GM23338 (cell line): Measurements from ENCODE around the gene CCDC24. TPM values are rescaled to one million over a fixed set of nuclear protein-coding genes. Genes with fewer than 3 reads are reported as not detected.
A peak's percentile ranks its signal among the peaks of the same experiment; 100 is the strongest.

Experiments
- ATAC-seq: fragments of 200-7000 bp; cut with Tn5 transposase; 3 replicates; pipeline ENCODE4 v1.9.1; 2020
- DNase-seq: peaks from one replicate; pipeline ENCODE4 v3.0.0-alpha.2; 2015; ENCODE audit warnings: low spot score
- H2AFZ ChIP-seq: fragments of 200-600 bp; sonication (generic); 2 replicates; pipeline ENCODE4 v1.8.0; 2016; ENCODE audit warnings: antibody characterized with exemption, mild to moderate bottlenecking, moderate library complexity
- H3F3A ChIP-seq: fragments of 200-600 bp; sonication (generic); replicated peaks from 2 replicates; pipeline ENCODE4 v1.8.0; 2017; ENCODE audit warnings: antibody characterized with exemption, mixed run types, low read depth
- H3K27ac ChIP-seq: fragments of 200-600 bp; sonication (generic); 2 replicates; pipeline ENCODE4 v1.6.1; 2016; ENCODE audit warnings: low read depth
- H3K27me3 ChIP-seq: fragments of 200-600 bp; sonication (generic); 2 replicates; pipeline ENCODE4 v1.8.0; 2016; ENCODE audit warnings: mild to moderate bottlenecking, mixed run types, moderate library complexity; ENCODE audit not compliant: insufficient read depth
- H3K36me3 ChIP-seq: fragments of 200-600 bp; sonication (generic); 2 replicates; pipeline ENCODE4 v1.8.0; 2016; ENCODE audit warnings: mild to moderate bottlenecking; ENCODE audit not compliant: insufficient read depth
- H3K4me1 ChIP-seq: fragments of 200-600 bp; sonication (generic); 2 replicates; pipeline ENCODE4 v1.8.0; 2016; ENCODE audit warnings: mild to moderate bottlenecking, moderate library complexity; ENCODE audit not compliant: insufficient read depth
- H3K4me2 ChIP-seq: fragments of 200-600 bp; sonication (generic); 2 replicates; pipeline ENCODE4 v1.7.1; 2017; ENCODE audit warnings: mixed run types
- H3K4me3 ChIP-seq: fragments of 200-600 bp; sonication (generic); 2 replicates; pipeline ENCODE4 v1.6.1; 2016; ENCODE audit warnings: mixed run types
- H3K79me2 ChIP-seq: fragments of 200-600 bp; sonication (generic); replicated peaks from 2 replicates; pipeline ENCODE4 v1.8.0; 2017; ENCODE audit warnings: mild to moderate bottlenecking; ENCODE audit not compliant: insufficient read depth
- H3K9me2 ChIP-seq: fragments of 200-600 bp; sonication (generic); 2 replicates; pipeline ENCODE4 v1.8.0; 2017; ENCODE audit not compliant: insufficient read depth
- H4K20me1 ChIP-seq: fragments of 200-600 bp; sonication (generic); replicated peaks from 2 replicates; pipeline ENCODE4 v1.8.0; 2017; ENCODE audit warnings: mild to moderate bottlenecking; ENCODE audit not compliant: insufficient read depth
- H3K27ac Mint-ChIP-seq: 2 replicates; pipeline ENCODE4 v1.8.0; 2020; ENCODE audit warnings: inconsistent platforms, mild to moderate bottlenecking, moderate library complexity, mixed read lengths
- H3K27me3 Mint-ChIP-seq: 3 replicates; pipeline ENCODE4 v1.8.0; 2022; ENCODE audit warnings: low read depth, mild to moderate bottlenecking, moderate library complexity, mixed read lengths, inconsistent platforms; ENCODE audit not compliant: insufficient read depth, poor library complexity
- H3K36me3 Mint-ChIP-seq: 3 replicates; pipeline ENCODE4 v1.8.0; 2021; ENCODE audit warnings: low read depth, mild to moderate bottlenecking, inconsistent platforms, moderate library complexity, mixed read lengths
- H3K4me1 Mint-ChIP-seq: 3 replicates; pipeline ENCODE4 v1.8.0; 2020; ENCODE audit warnings: mild to moderate bottlenecking, inconsistent platforms, mixed read lengths
- H3K4me3 Mint-ChIP-seq: 3 replicates; pipeline ENCODE4 v1.8.0; 2021; ENCODE audit warnings: moderate library complexity, mild to moderate bottlenecking, inconsistent platforms, mixed read lengths
- H3K9me3 Mint-ChIP-seq: 3 replicates; pipeline ENCODE4 v1.8.0; 2020; ENCODE audit warnings: moderate library complexity, mild to moderate bottlenecking, inconsistent platforms, mixed read lengths
- CREB1 ChIP-seq: fragments of 250-450 bp; sonication (Bioruptor Pico); IDR thresholded peaks from 2 replicates; pipeline ENCODE4 v1.5.0; 2020; ENCODE audit warnings: low read depth, mild to moderate bottlenecking, moderate library complexity
- CTCF ChIP-seq, 2 experiments: fragments of 200-600 bp in 1 of 2; sonication (generic) in 1 of 2; conservative IDR thresholded peaks; 2 replicates each; pipeline versions ENCODE4 v1.5.1 to v1.6.1; 2016 to 2017; ENCODE audit warnings: antibody characterized with exemption in 2 of 2, low read depth in 2 of 2, mild to moderate bottlenecking in 2 of 2, moderate library complexity in 1 of 2
- ETS1 ChIP-seq: IDR thresholded peaks from 2 replicates; pipeline ENCODE4 v1.6.1; 2016; ENCODE audit warnings: antibody characterized with exemption
- EZH2 ChIP-seq: fragments of 200-600 bp; sonication (generic); IDR thresholded peaks from one replicate; pipeline ENCODE4 v1.8.0; 2017; ENCODE audit warnings: antibody characterized with exemption, mild to moderate bottlenecking, low read depth; ENCODE audit not compliant: unreplicated experiment
- EZH2phosphoT487 ChIP-seq: fragments of 200-600 bp; sonication (generic); IDR thresholded peaks from one replicate; pipeline ENCODE4 v1.8.1; 2018; ENCODE audit warnings: antibody characterized with exemption; ENCODE audit not compliant: unreplicated experiment
- JUNB ChIP-seq: IDR thresholded peaks from one replicate; pipeline ENCODE4 v1.6.1; 2016; ENCODE audit warnings: antibody characterized with exemption; ENCODE audit not compliant: unreplicated experiment
- NANOG ChIP-seq: IDR thresholded peaks from 2 replicates; pipeline ENCODE4 v1.6.1; 2016; ENCODE audit warnings: antibody characterized with exemption, borderline replicate concordance
- POLR2AphosphoS5 ChIP-seq: IDR thresholded peaks from 2 replicates; pipeline ENCODE4 v1.6.1; 2016; ENCODE audit warnings: antibody characterized with exemption, low read depth
- REST ChIP-seq: IDR thresholded peaks from one replicate; pipeline ENCODE4 v1.6.1; 2018; ENCODE audit warnings: antibody characterized with exemption; ENCODE audit not compliant: unreplicated experiment
- STAT1 ChIP-seq: IDR thresholded peaks from one replicate; pipeline ENCODE4 v1.6.1; 2016; ENCODE audit warnings: antibody characterized with exemption; ENCODE audit not compliant: unreplicated experiment
- ZNF114 ChIP-seq: fragments of 250-450 bp; sonication (Bioruptor Pico); IDR thresholded peaks from 2 replicates; pipeline ENCODE4 v1.5.0; 2020; ENCODE audit warnings: mild to moderate bottlenecking, moderate library complexity
- ZNF331 ChIP-seq: fragments of 250-450 bp; sonication (Bioruptor Pico); IDR thresholded peaks from 2 replicates; pipeline ENCODE4 v1.5.0; 2020; ENCODE audit warnings: low read depth, mild to moderate bottlenecking, moderate library complexity
- ZNF462 ChIP-seq: fragments of 250-450 bp; sonication (Bioruptor Pico); IDR thresholded peaks from 2 replicates; pipeline ENCODE4 v1.5.0; 2020; ENCODE audit warnings: mild to moderate bottlenecking, moderate library complexity
- polyA plus RNA-seq: library from polyadenylated mRNA; unstranded; fragments of >200 nt; fragmentation: Nextera tagmentation; extraction: Ambion mirVana; gene quantifications from 2 replicates; pipeline ENCODE4 v1.2.1, GENCODE V29; 2016
- total RNA-seq: library from RNA; depleted of rRNA; stranded (reverse); fragments of >200 nt; shearing (Covaris generic); gene quantifications from 2 replicates; pipeline ENCODE4 v1.2.3, GENCODE V29; 2014

CCDC24 gene
- total and polyA plus RNA-seq, 2 experiments from 2014 or later = 8.3 to 17.2 TPM

- no peak for TF ChIP-seq ETS1
- no peak for TF ChIP-seq ZNF114 (CRISPR knock-in tag)
- TF ChIP-seq JUNB = no peak
- no peak for TF ChIP-seq CREB1
- no peak for TF ChIP-seq NANOG
- no peak for TF ChIP-seq REST
- no peak for TF ChIP-seq CTCF (conservative IDR thresholded peaks at IDR 0.05; ENCODE audit: low read depth in 2 of 2)
- TF ChIP-seq POLR2AphosphoS5 = no peak
- no peak for TF ChIP-seq ZNF331 (CRISPR knock-in tag)
- TF ChIP-seq EZH2phosphoT487 = no peak
- no peak for TF ChIP-seq STAT1
- no peak for TF ChIP-seq ZNF462 (CRISPR knock-in tag)
- no peak for TF ChIP-seq EZH2
- H3K4me1 Mint-ChIP-seq = peaks cover 47% of the 10 kb centered on the region
- peak overlapping the region; percentile 94 for H3K4me3 Mint-ChIP-seq
- H3K27ac Mint-ChIP-seq = peak overlapping the region; percentile 95
- peaks cover 4% of the 10 kb centered on the region; the same call in 1 of the 3 replicates for H3K9me3 Mint-ChIP-seq
- Histone ChIP-seq H3K27ac (peak overlapping the region; percentile 98), H4K20me1 (no peaks in the 10 kb centered on the region; the same call in 1 of the 2 replicates), H3K36me3 (no peaks in the 10 kb centered on the region; the same call in 1 of the 2 replicates), H3K9me2 (no peaks in the 10 kb centered on the region), H3K79me2 (peaks cover 20% of the 10 kb centered on the region), H3F3A (peaks cover 23% of the 10 kb centered on the region), H3K4me2 (peak overlapping the region; percentile 90), H2AFZ (no peak overlapping the region), H3K27me3 (no peaks in the 10 kb centered on the region), H3K4me1 (peaks cover 24% of the 10 kb centered on the region), H3K4me3 (peak overlapping the region; percentile 98)
- peak; percentile 49 for DNase-seq
- peaks cover 10% of the 10 kb centered on the region for H3K27me3 Mint-ChIP-seq
- H3K36me3 Mint-ChIP-seq = peaks cover 19% of the 10 kb centered on the region
- ATAC-seq = peak; percentile 5
Measured at GRCh38 chr1:44032170-44032790, 40.9 kb downstream of the CCDC24 start.
